Peyer's patch (tissue), 4 donors: ENCODE data around the gene TEAD3. TPM values are rescaled to one million over a fixed set of nuclear protein-coding genes. Genes with fewer than 3 reads are reported as not detected.

Source experiments
- DNase-seq, 3 donors: peaks; one replicate each; pipeline ENCODE4 v3.0.0-alpha.2; 2017 to 2019
- H3K27ac ChIP-seq, 4 donors: fragments of 200-600 bp; sonication (generic); one replicate each; pipeline ENCODE4 v1.5.1; 2016 to 2019
- H3K27me3 ChIP-seq, 2 donors: fragments of 200-600 bp; sonication (generic); one replicate each; pipeline ENCODE4 v1.5.1; 2019
- H3K36me3 ChIP-seq, 3 donors: fragments of 200-600 bp; sonication (generic); one replicate each; pipeline ENCODE4 v1.5.1; 2016 to 2019
- H3K4me1 ChIP-seq, 4 donors: fragments of 200-600 bp; sonication (generic); one replicate each; pipeline ENCODE4 v1.5.1; 2016 to 2019
- H3K4me3 ChIP-seq, 4 donors: fragments of 200-600 bp; sonication (generic); 1 replicate in 3 of 4; 2 replicates in 1 of 4; pipeline ENCODE4 v1.5.1; 2016 to 2019; ENCODE audit warnings: mild to moderate bottlenecking in 1 of 4
- H3K9me3 ChIP-seq, 4 donors: fragments of 200-600 bp; sonication (generic); one replicate each; pipeline ENCODE4 v1.5.1; 2016 to 2019; ENCODE audit warnings: mild to moderate bottlenecking in 1 of 4
- POLR2A ChIP-seq, 2 donors: fragments of 450-650 bp; IDR thresholded peaks; one replicate each; pipeline ENCODE4 v1.5.1; 2017; ENCODE audit warnings: antibody characterized with exemption in 2 of 2, mild to moderate bottlenecking in 2 of 2, moderate library complexity in 2 of 2
- total RNA-seq, 4 donors: library from RNA; depleted of rRNA; stranded (reverse); fragments of >200 nt; gene quantifications; one replicate each; pipeline ENCODE4 v1.1.0, GENCODE V29; 2016
- TF ChIP-seq, protein P1 (sequence below), 6 experiments: fragments of 450-650 bp in 4 of 6; fragments of 200-600 bp in 2 of 6; sonication (generic) in 1 of 6; IDR thresholded peaks; one replicate each; pipeline ENCODE4 v1.5.1; 2017 to 2019; ENCODE audit warnings: antibody characterized with exemption in 6 of 6, mild to moderate bottlenecking in 3 of 6, moderate library complexity in 1 of 6

The TEAD3 gene
- total RNA-seq, 4 donors from 2014 or later, result 10.7 to 32.9 (median 27.4) TPM

DNA sequence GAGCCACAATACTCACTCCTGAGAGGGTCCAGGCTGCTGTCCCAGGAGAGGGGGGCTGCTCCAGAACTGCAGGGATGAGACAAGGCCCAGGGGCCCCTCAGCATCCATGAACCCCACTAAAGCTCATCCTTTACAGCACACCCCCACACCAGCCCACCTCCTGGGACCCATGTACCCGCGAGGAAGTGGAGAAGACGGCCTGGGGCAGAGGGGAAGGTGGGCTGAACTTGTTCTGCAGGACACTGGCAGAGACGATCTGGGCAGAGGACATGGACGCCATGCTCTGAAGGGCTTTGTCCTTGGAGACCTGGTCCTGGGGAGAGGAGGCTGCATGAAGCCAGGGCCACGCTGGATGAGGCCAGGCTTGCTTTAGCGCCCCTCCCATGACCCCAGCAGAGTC lies 18.6 kb downstream of the TEAD3 start:
- Histone ChIP-seq H3K27me3 (no peaks in the 10 kb centered on the region), H3K9me3 (no peaks in the 10 kb centered on the region), H3K4me3 (no peak overlapping the region), H3K27ac (no peak overlapping the region), H3K4me1 (no peaks in the 10 kb centered on the region), H3K36me3 (peaks cover 0 to 84% (median 0%) of the 10 kb centered on the region in 3 donors)
- DNase-seq, result no peak
- TF ChIP-seq, protein P1, sequence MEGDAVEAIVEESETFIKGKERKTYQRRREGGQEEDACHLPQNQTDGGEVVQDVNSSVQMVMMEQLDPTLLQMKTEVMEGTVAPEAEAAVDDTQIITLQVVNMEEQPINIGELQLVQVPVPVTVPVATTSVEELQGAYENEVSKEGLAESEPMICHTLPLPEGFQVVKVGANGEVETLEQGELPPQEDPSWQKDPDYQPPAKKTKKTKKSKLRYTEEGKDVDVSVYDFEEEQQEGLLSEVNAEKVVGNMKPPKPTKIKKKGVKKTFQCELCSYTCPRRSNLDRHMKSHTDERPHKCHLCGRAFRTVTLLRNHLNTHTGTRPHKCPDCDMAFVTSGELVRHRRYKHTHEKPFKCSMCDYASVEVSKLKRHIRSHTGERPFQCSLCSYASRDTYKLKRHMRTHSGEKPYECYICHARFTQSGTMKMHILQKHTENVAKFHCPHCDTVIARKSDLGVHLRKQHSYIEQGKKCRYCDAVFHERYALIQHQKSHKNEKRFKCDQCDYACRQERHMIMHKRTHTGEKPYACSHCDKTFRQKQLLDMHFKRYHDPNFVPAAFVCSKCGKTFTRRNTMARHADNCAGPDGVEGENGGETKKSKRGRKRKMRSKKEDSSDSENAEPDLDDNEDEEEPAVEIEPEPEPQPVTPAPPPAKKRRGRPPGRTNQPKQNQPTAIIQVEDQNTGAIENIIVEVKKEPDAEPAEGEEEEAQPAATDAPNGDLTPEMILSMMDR (IDR thresholded peaks at IDR 0.05), result no peak
- no peak for TF ChIP-seq POLR2A (IDR thresholded peaks at IDR 0.05)

- TF ChIP-seq, protein P1 (IDR thresholded peaks at IDR 0.05), result no peak
- no peak for TF ChIP-seq POLR2A (IDR thresholded peaks at IDR 0.05)
- Histone ChIP-seq H3K36me3 (peaks cover 0 to 81% (median 0%) of the 10 kb centered on the region in 3 donors), H3K27me3 (no peaks in the 10 kb centered on the region), H3K4me3 (no peak overlapping the region), H3K4me1 (peaks cover 0 to 4% (median 0%) of the 10 kb centered on the region in 4 donors), H3K27ac (no peak overlapping the region), H3K9me3 (no peaks in the 10 kb centered on the region)
- no peak for DNase-seq
Measured at GRCh38 chr6:35477551-35478179, 19.2 kb downstream of the TEAD3 start.

DNA sequence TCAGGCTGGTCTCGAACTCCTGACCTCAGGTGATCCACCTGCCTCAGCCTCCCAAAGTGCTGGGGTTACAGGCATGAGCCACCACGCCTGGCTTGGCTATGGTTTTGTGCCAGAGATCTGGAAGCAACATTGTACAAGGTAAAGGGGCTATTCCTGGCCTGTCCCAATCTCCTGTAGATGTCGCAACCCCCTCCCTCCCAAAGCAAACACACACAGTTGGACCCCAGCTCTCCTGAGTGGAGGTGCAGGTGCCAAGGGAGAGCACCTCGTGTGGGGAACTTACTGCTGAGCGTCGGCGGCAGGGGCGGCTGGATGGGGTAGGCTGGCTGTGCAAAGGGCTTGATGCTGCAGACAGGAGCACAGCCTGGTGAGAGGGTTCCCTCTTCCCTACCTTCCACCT lies 19.9 kb downstream of the TEAD3 start:
- peaks cover 0 to 11% (median 0%) of the 10 kb centered on the region in 4 donors for H3K4me1 ChIP-seq
- TF ChIP-seq, protein P1 (IDR thresholded peaks at IDR 0.05), result no peak
- TF ChIP-seq POLR2A (IDR thresholded peaks at IDR 0.05), result no peak
- peaks cover 0 to 80% (median 0%) of the 10 kb centered on the region in 3 donors for H3K36me3 ChIP-seq
- H3K27me3 ChIP-seq, result no peaks in the 10 kb centered on the region
- no peak overlapping the region for H3K4me3 ChIP-seq
- no peak overlapping the region for H3K27ac ChIP-seq
- no peak for DNase-seq
- no peaks in the 10 kb centered on the region for H3K9me3 ChIP-seq

DNA sequence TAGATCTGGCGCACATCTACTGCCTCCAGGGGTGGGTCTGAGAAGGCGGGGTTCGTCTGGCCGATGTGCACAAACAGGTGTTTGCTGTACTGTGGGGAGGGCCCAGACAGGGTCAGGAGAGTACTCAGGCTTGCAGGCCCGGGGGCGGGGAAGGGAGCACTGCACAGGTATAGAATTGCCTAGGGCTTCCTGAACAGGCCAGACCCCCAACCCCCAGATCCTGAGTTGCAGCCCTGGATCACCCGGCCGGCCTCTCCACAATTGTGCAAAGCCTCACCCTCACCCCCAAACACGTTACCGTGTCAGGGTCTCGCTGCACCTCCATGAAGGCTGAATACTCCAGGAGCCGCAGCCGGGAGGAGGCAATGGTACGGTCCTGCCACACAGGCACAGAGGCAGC lies 20.9 kb downstream of the TEAD3 start:
- Histone ChIP-seq H3K4me3 (no peak overlapping the region), H3K27me3 (no peaks in the 10 kb centered on the region), H3K27ac (no peak overlapping the region), H3K4me1 (peaks cover 0 to 18% (median 0%) of the 10 kb centered on the region in 4 donors), H3K9me3 (no peaks in the 10 kb centered on the region), H3K36me3 (peaks cover 0 to 84% (median 0%) of the 10 kb centered on the region in 3 donors)
- TF ChIP-seq POLR2A (IDR thresholded peaks at IDR 0.05), result no peak
- TF ChIP-seq, protein P1 (IDR thresholded peaks at IDR 0.05), result no peak
- no peak for DNase-seq

- H3K9me3 ChIP-seq, result no peaks in the 10 kb centered on the region
- DNase-seq, result no peak
- no peak overlapping the region for H3K27ac ChIP-seq
- H3K4me3 ChIP-seq, result no peak overlapping the region
- H3K27me3 ChIP-seq, result no peaks in the 10 kb centered on the region
- TF ChIP-seq, protein P1 (IDR thresholded peaks at IDR 0.05), result no peak
- TF ChIP-seq POLR2A (IDR thresholded peaks at IDR 0.05), result no peak
- peaks cover 0 to 22% (median 0%) of the 10 kb centered on the region in 4 donors for H3K4me1 ChIP-seq
- peaks cover 0 to 88% (median 0%) of the 10 kb centered on the region in 3 donors for H3K36me3 ChIP-seq
Measured at GRCh38 chr6:35475573-35475972, 21.3 kb downstream of the TEAD3 start.
